Neural progenitor cell (in vitro differentiated cells): Measurements from ENCODE around the gene INPP5E. TPM values are rescaled to one million over a fixed set of nuclear protein-coding genes. Genes with fewer than 3 reads are reported as not detected.

ENCODE experiments used
- DNase-seq: peaks from one replicate; pipeline ENCODE4 v3.0.0-alpha.2; 2016; ENCODE audit warnings: low spot score
- H2AFZ ChIP-seq: fragments of 200-600 bp; sonication (generic); replicated peaks from 2 replicates; pipeline ENCODE4 v1.6.1; 2016; ENCODE audit warnings: antibody characterized with exemption
- H3F3A ChIP-seq: fragments of 200-600 bp; sonication (generic); 2 replicates; pipeline ENCODE4 v1.6.1; 2016; ENCODE audit warnings: antibody characterized with exemption, low read depth
- H3K27ac ChIP-seq: fragments of 200-600 bp; sonication (generic); 2 replicates; pipeline ENCODE4 v1.5.1; 2016; ENCODE audit warnings: mild to moderate bottlenecking
- H3K27me3 ChIP-seq: fragments of 200-600 bp; sonication (generic); 2 replicates; pipeline ENCODE4 v1.6.1; 2016; ENCODE audit warnings: mild to moderate bottlenecking, moderate library complexity
- H3K36me3 ChIP-seq: fragments of 200-600 bp; sonication (generic); 2 replicates; pipeline ENCODE4 v1.5.1; 2016
- H3K4me1 ChIP-seq: fragments of 200-600 bp; sonication (generic); 2 replicates; pipeline ENCODE4 v1.6.1; 2016; ENCODE audit warnings: mixed run types
- H3K4me2 ChIP-seq: fragments of 200-600 bp; sonication (generic); 2 replicates; pipeline ENCODE4 v1.6.1; 2016
- H3K4me3 ChIP-seq: fragments of 200-600 bp; sonication (generic); 2 replicates; pipeline ENCODE4 v1.5.1; 2016
- H3K79me2 ChIP-seq: fragments of 200-600 bp; sonication (generic); 2 replicates; pipeline ENCODE4 v1.6.1; 2016; ENCODE audit warnings: low read depth
- H3K9ac ChIP-seq: fragments of 200-600 bp; sonication (generic); 2 replicates; pipeline ENCODE4 v1.6.1; 2016
- H3K9me3 ChIP-seq: fragments of 200-600 bp; sonication (generic); 2 replicates; pipeline ENCODE4 v1.5.1; 2016; ENCODE audit warnings: low read depth
- H4K20me1 ChIP-seq: fragments of 200-600 bp; sonication (generic); 2 replicates; pipeline ENCODE4 v1.6.1; 2016; ENCODE audit warnings: low read depth
- H3K27ac Mint-ChIP-seq: 3 replicates; pipeline ENCODE4 v1.8.0; 2021; ENCODE audit warnings: mixed read lengths
- H3K27me3 Mint-ChIP-seq: 2 replicates; pipeline ENCODE4 v1.8.0; 2022; ENCODE audit warnings: low read depth, mild to moderate bottlenecking, inconsistent platforms, moderate library complexity, mixed read lengths; ENCODE audit not compliant: insufficient read depth
- H3K36me3 Mint-ChIP-seq: 3 replicates; pipeline ENCODE4 v1.8.0; 2021; ENCODE audit warnings: mixed read lengths
- H3K4me1 Mint-ChIP-seq: 3 replicates; pipeline ENCODE4 v1.8.0; 2021; ENCODE audit warnings: mixed read lengths
- H3K4me3 Mint-ChIP-seq: 3 replicates; pipeline ENCODE4 v1.8.0; 2021; ENCODE audit warnings: mild to moderate bottlenecking, moderate library complexity, mixed read lengths
- H3K9me3 Mint-ChIP-seq: 3 replicates; pipeline ENCODE4 v1.8.0; 2020; ENCODE audit warnings: mixed read lengths
- CTCF ChIP-seq: fragments of 200-600 bp; sonication (generic); IDR thresholded peaks from 2 replicates; pipeline ENCODE4 v1.5.1; 2017; ENCODE audit warnings: antibody characterized with exemption, mild to moderate bottlenecking
- EZH2 ChIP-seq: fragments of 200-600 bp; sonication (generic); IDR thresholded peaks from 2 replicates; pipeline ENCODE4 v1.6.1; 2017; ENCODE audit warnings: antibody characterized with exemption, mild to moderate bottlenecking, moderate library complexity
- EZH2phosphoT487 ChIP-seq: fragments of 200-600 bp; sonication (generic); IDR thresholded peaks from 2 replicates; pipeline ENCODE4 v1.6.1; 2017; ENCODE audit warnings: antibody characterized with exemption
- total RNA-seq: library from RNA; depleted of rRNA; stranded (reverse); fragments of >200 nt; gene quantifications from 2 replicates; pipeline ENCODE4 v1.2.3, GENCODE V29; 2015; ENCODE audit warnings: low replicate concordance

The INPP5E gene
- total RNA-seq, 1 donor from 2014 or later, result 8.8 TPM

- no peak overlapping the region for H3K27ac ChIP-seq
- Mint-ChIP-seq H3K9me3 (no peaks in the 10 kb centered on the region), H3K27ac (no peak overlapping the region), H3K27me3 (peaks cover 2% of the 10 kb centered on the region), H3K36me3 (no peaks in the 10 kb centered on the region), H3K4me1 (no peaks in the 10 kb centered on the region), H3K4me3 (no peak overlapping the region)
- no peaks in the 10 kb centered on the region for H3K36me3 ChIP-seq
- no peaks in the 10 kb centered on the region for H3K27me3 ChIP-seq
- no peak overlapping the region for H3K9ac ChIP-seq
- DNase-seq, result no peak
- H3K4me3 ChIP-seq, result no peak overlapping the region
- no peaks in the 10 kb centered on the region for H3K4me1 ChIP-seq
- no peak overlapping the region for H3K4me2 ChIP-seq
- no peak overlapping the region for H2AFZ ChIP-seq
- H3K9me3 ChIP-seq, result no peaks in the 10 kb centered on the region
- no peaks in the 10 kb centered on the region for H4K20me1 ChIP-seq
- TF ChIP-seq EZH2phosphoT487 (no peak), CTCF (no peak), EZH2 (no peak)
- H3F3A ChIP-seq, result no peaks in the 10 kb centered on the region
- H3K79me2 ChIP-seq, result no peaks in the 10 kb centered on the region
These were observed 60.7 kb downstream of the INPP5E start for GRCh38 chr9:136379003-136379287.

Other genes starting within 250 kb of the INPP5E start
- not detected in 2 replicates for gene LHX3, start 234.7 kb downstream of the INPP5E start, total RNA-seq
- gene QSOX2, start 194.0 kb downstream of the INPP5E start, total RNA-seq, result 17.1 and 19.6 TPM in 2 replicates
- 0.09 TPM in 1 of 2 replicates, not detected in the other for gene CCDC187, start 135.8 kb downstream of the INPP5E start, total RNA-seq
- gene GPSM1, start 112.3 kb downstream of the INPP5E start, total RNA-seq, result 6.2 and 39.7 TPM in 2 replicates
- gene DNLZ, start 76.1 kb downstream of the INPP5E start, total RNA-seq, result 3.4 and 15.8 TPM in 2 replicates
- 0.96 TPM in 1 of 2 replicates, not detected in the other for gene CARD9, start 66.2 kb downstream of the INPP5E start, total RNA-seq
- 6.8 and 16.5 TPM in 2 replicates for gene SNAPC4, start 39.7 kb downstream of the INPP5E start, total RNA-seq
- 34.9 and 52.3 TPM in 2 replicates for gene ENTR1, start 29.2 kb downstream of the INPP5E start, total RNA-seq
- gene PMPCA, start 29.2 kb downstream of the INPP5E start, total RNA-seq, result 51.3 and 65.3 TPM in 2 replicates
- gene SEC16A, start 43.2 kb upstream of the INPP5E start, total RNA-seq, result 16.8 and 23.8 TPM in 2 replicates
- 11.7 and 32.4 TPM in 2 replicates for gene NOTCH1, start 106.2 kb upstream of the INPP5E start, total RNA-seq
- gene EGFL7, start 223.1 kb upstream of the INPP5E start, total RNA-seq, result 16.5 and 47.4 TPM in 2 replicates
- gene AGPAT2, start 247.6 kb upstream of the INPP5E start, total RNA-seq, result 2.4 and 3.4 TPM in 2 replicates